NT2/D1 (cell line): ENCODE measurements around the gene HOXA5.

Experiments used
- SUZ12 ChIP-seq: IDR thresholded peaks from 2 replicates; pipeline ENCODE4 v1.6.1; 2011; ENCODE audit not compliant: insufficient read length, insufficient read depth; ENCODE audit errors: extremely low read depth
- ZNF274 ChIP-seq: IDR thresholded peaks from 2 replicates; pipeline ENCODE4 v1.6.1; 2011; ENCODE audit warnings: mild to moderate bottlenecking, low read depth, low read length

DNA sequence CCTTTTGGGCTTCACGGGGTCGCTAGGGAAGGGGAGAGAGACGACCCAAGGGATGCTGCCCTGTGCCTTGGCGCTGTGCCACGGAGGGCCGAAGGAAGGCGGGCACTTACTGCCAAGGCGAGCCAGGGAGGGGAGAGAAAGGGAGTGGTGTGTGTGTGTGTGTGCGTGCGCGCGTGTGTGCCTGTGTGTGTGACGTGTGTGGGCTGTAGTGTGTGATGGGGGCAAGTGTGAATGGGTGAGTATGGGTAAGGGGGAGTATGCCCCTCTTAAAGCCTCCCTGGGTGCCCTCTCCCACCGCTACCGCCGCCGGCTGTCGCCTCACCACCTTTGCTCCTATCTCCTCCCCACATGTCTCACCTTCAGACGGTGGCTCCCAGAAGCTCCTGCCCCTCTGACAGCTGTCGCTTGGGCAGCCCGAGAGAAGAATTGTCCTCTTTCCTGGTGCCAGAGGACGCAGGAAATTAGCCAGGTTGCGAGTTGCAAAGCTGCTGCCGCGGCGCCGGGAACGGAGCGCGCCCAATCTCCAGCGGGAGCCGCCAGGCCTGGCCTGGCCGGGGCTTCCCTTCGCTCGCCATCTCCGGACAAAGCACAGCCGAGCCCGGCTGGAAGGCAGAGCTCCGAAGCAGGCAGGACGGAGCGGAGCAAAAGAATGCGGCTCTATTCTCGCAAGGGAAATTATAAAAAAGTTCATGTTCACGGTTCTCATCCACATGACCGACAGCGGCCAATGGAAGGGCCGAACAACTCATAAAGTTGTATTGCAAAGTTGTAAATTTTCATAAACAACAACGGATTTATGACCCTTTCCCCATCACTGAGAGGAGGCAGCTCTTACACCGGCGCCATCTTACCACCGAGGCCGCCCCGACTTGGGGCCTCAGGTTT lies 8.7 kb upstream of the HOXA5 start, which contains the start of gene HOXA3:
- no peak for TF ChIP-seq ZNF274
- TF ChIP-seq SUZ12, result no peak
